Activated CD8-positive, alpha-beta memory T cell treated with anti-CD3 and anti-CD28 coated beads, Interleukin-2, amount 50 U/mL, for 24 hours (primary cell): ENCODE data around the gene SLAMF1.
"Not testable (repeated sequence)": the region's sequence is repeated elsewhere in the genome, so short reads cannot be mapped to it uniquely, and the experiment has no call there.

Experiments used
- DNase-seq: peaks from one replicate; pipeline ENCODE4 v3.0.0-alpha.2; 2020; ENCODE audit errors: extremely low read depth

Gene SLAMF1

DNA sequence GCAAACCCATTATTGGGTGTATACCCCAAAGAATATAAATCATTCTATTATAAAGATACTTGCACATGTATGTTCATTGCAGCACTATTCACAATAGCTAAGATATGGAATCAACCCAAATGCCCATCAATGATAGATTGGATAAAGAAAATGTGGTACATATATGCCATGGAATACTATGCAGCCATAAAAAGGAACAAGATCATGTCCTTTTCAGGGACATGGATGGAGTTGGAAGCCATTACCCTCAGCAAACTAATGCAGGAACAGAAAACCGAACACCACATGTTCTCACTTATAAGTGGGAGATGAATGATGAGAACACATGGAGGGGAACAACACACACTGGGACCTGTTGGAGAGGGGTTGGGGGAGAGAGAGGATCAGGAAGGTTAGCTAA lies 83.6 kb downstream of the SLAMF1 start:
- DNase-seq: not testable (repeated sequence)

DNA sequence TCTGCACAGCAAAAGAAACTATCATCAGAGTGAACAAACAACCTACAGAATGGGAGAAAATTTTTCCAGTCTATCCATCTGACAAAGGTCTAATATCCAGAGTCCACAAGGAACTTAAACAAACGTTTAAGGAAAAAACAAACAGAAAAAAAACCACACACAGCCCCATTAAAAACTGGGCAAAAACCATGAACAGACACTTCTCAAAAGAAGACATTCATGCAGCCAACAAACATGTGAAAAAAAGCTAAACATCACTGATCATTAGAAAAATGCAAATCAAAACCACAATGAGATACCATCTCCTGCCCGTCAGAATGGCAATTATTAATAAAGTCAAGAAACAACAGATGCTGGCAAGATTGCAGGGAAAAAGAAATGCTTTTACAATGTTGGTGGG lies 84.1 kb downstream of the SLAMF1 start:
- DNase-seq: not testable (repeated sequence)

DNA sequence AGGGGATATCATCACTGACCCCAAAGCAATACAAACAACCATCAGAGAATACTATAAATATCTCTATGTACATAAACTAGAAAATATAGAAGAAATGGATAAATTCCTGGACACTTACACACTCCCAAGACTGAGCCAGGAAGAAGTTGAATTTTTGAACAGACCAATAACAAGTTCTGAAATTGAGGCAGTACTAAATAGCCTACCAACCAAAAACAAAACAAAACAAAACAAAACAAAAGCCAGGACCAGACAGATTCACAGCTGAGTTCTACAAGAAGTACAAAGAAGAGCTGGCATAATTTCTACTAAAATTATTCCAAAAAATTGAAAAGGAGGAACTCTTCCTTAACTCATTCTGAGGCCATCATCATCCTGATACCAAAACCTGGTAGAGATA lies 86.0 kb downstream of the SLAMF1 start:
- no peak for DNase-seq

DNA sequence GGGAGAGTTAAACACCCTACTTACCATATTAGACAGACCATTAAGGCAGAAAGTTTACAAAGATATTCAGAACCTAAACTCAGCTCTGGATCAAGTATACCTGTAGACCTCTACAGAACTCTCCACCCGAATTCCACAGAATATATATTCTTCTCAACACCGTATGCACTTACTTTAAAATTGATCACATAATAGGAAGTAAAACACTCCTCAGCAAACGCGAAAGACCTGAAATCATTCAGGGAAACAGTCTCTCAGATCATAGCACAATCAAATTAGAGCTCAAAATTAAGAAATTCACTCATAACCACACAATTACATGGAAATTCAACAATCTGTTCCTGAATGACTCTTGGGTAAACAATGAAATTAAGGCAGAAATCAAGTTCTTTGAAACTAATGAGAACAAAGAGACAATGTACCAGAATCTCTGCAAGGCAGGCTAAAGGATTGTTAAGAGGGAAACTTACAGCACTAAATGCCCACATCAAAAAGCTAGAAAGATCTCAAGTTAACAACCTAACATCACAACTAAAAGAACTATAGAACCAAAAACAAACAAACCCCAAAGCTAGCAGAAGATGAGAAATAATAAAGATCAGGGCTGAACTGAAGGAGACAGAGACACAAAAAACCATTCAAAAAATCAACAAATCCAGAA lies 86.7 kb downstream of the SLAMF1 start:
- DNase-seq: no peak

DNA sequence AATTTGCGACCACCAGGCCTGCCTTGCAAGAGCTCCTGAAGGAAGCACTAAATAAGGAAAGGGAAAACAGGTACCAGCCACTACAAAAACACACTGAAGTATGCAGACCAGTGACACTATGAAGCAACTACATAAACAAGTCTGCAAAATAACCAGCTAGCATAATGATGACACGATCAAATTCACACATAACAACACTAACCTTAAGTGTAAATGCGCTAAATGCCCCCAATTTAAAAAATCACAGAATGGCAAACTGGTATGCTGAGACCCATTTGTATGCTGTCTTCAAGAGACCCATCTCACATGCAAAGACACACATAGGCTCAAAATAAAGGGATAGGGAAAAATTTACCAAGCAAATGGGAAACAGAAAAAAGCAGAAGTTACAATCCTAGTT lies 87.4 kb downstream of the SLAMF1 start:
- DNase-seq: not testable (repeated sequence)

DNA sequence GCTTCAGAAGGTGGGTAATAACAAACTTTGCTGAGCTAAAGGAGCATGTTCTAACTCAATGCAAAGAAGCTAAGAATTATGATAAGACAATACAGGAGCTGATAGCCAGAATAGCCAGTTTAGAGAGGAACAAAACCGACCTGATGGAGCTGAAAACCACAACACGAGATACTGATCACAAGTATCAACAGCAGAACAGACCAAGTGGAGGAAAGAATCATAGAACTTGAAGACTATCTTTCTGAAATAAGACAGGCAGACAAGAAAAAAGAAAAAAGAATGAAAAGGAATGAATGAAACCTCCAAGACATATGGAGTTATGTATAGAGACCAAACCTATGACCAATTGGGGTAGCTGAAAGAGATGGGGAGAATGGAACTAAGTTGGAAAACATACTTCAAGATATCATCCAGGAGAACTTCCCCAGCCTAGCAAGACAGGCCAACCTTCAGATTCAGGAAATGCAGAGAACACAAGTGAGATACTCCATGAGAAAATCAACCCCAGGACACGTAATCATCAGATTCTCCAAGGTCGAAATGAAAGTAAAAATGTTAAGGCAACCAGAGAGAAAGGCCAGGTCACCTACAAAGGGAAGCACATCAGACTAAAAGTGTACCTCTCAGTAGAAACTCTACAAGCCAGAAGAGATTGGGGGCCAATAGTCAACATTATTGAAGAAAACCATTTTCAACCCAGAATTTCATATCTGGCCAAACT lies 88.0 kb downstream of the SLAMF1 start:
- no peak for DNase-seq
